Heart right ventricle (tissue), 16 donors: ENCODE data around the gene DHRS1. TPM values are rescaled to one million over a fixed set of nuclear protein-coding genes. Genes with fewer than 3 reads are reported as not detected.

Experiments
- ATAC-seq, 8 donors: fragments of 200-7000 bp; cut with Tn5 transposase; one replicate each; pipeline ENCODE4 v1.9.1; 2020; ENCODE audit warnings: mild to moderate bottlenecking in 8 of 8, moderate library complexity in 8 of 8, moderate number of reproducible peaks in 1 of 8
- DNase-seq, 2 donors: peaks; one replicate each; pipeline ENCODE4 v3.0.0-alpha.2; 2020
- H3K27ac ChIP-seq, 10 donors: fragments of 200-600 bp; sonication (generic) in 2 of 10; one replicate each; pipeline versions ENCODE4 v1.5.0 to v1.8.0; 2020 to 2022; ENCODE audit warnings: mild to moderate bottlenecking in 3 of 10
- H3K27me3 ChIP-seq, 7 donors: fragments of 200-600 bp; one replicate each; pipeline ENCODE4 v1.8.0; 2021 to 2022; ENCODE audit warnings: mild to moderate bottlenecking in 2 of 7
- H3K36me3 ChIP-seq, 9 donors: fragments of 200-600 bp; sonication (generic) in 1 of 9; one replicate each; pipeline versions ENCODE4 v1.5.0 to v1.8.0; 2020 to 2022; ENCODE audit warnings: mild to moderate bottlenecking in 2 of 9
- H3K4me1 ChIP-seq, 9 donors: fragments of 200-600 bp; sonication (generic) in 1 of 9; one replicate each; pipeline versions ENCODE4 v1.5.0 to v1.8.0; 2020 to 2022; ENCODE audit warnings: mild to moderate bottlenecking in 4 of 9
- H3K4me3 ChIP-seq, 10 donors: fragments of 200-600 bp; sonication (generic) in 2 of 10; one replicate each; pipeline versions ENCODE4 v1.5.0 to v1.8.0; 2020 to 2022; ENCODE audit warnings: mild to moderate bottlenecking in 7 of 10, moderate library complexity in 2 of 10
- H3K9me3 ChIP-seq, 11 donors: fragments of 200-600 bp in 10 of 11; sonication (generic) in 2 of 11; one replicate each; pipeline versions ENCODE4 v1.5.0 to v1.8.0; 2013 to 2022; ENCODE audit warnings: mild to moderate bottlenecking in 2 of 11, control low read depth in 1 of 11, moderate library complexity in 1 of 11
- WGBS, 2 donors: extraction: QIAGEN DNeasy Blood & Tissue Kit; methylation state at CpG; one replicate each; pipeline ENCODE4 v1.1.7; 2013; ENCODE audit warnings: inconsistent platforms in 1 of 2; 5-methylcytosine and 5-hydroxymethylcytosine counted together
- intact Hi-C, 10 donors: fragments of 100-400 bp; cut with DNase I; formaldehyde crosslinking; loops; one replicate each; pipeline versions ENCODE4 v1.11.1 to v1.14.2; 2022
- polyA plus RNA-seq, 2 donors: library from polyadenylated mRNA; stranded (reverse); fragments of 200-250 nt; gene quantifications; one replicate each; pipeline ENCODE4 v1.2.3, GENCODE V29; 2013
- total RNA-seq, 10 donors: library from RNA; stranded (reverse); fragmentation: NEBNext Ultra II Directional in 3 of 10; extraction: Animal tissue kit (Norgen Biotek cat#: 25700) in 3 of 10; gene quantifications; one replicate each; pipeline versions ENCODE4 v1.2.1 to v1.2.4, GENCODE V29; 2021 to 2023
- TF ChIP-seq, protein P1 (sequence below), 9 donors: fragments of 200-600 bp; sonication (generic) in 2 of 9; IDR thresholded peaks; one replicate each; pipeline versions ENCODE4 v1.5.0 to v1.8.0; 2021 to 2022; ENCODE audit warnings: antibody characterized with exemption in 9 of 9, mild to moderate bottlenecking in 5 of 9, moderate library complexity in 1 of 9
- donor health status: Arrhythmogenic right ventricular cardiomyopathy.
- donor health status: ischemic (EF 13 %, LVEDD 7.1; RV severe dilation, severe dysfunction).
- donor health status: healthy with polysubstance abuse.
- donor health status: DM: no; HTN: yes; CAD: no.
- donor health status: DM: no; HTN: no; CAD: no.
- donor health status: ischemic (EF 25% LVEDD 6.9; RV normal size, moderate dysfunction).
- donor health status: ischemic (EF 25% LVEDD 5.7; RV mildly dilated, moderate dysfunction).
- donor health status: healthy.
- donor health status: DM: yes; HTN: yes; CAD: no.
- donor health status: Ischemic cardiomyopathy.
- donor health status: ischemic (EF 35%, LVEDD 5.7; RV mildly dilated, moderate dysfunction).
- donor health status: nonischemic (EF 11% LVEDD 7.7; RV severe dilation, severe dysfunction).
- donor health status: DM: yes; HTN: yes; CAD: no.
- donor health status: PGD.
- donor health status: ischemic (EF 29% LVEDD 5.4; RV normal size, mild dysfunction).
- donor health status: nonischemic (EF 23%, LVEDD 6.1; RV moderate dilation, normal function).

DHRS1 gene
- total and polyA plus RNA-seq, 12 donors = 6.9 to 11.6 (median 9.0) TPM

DNA sequence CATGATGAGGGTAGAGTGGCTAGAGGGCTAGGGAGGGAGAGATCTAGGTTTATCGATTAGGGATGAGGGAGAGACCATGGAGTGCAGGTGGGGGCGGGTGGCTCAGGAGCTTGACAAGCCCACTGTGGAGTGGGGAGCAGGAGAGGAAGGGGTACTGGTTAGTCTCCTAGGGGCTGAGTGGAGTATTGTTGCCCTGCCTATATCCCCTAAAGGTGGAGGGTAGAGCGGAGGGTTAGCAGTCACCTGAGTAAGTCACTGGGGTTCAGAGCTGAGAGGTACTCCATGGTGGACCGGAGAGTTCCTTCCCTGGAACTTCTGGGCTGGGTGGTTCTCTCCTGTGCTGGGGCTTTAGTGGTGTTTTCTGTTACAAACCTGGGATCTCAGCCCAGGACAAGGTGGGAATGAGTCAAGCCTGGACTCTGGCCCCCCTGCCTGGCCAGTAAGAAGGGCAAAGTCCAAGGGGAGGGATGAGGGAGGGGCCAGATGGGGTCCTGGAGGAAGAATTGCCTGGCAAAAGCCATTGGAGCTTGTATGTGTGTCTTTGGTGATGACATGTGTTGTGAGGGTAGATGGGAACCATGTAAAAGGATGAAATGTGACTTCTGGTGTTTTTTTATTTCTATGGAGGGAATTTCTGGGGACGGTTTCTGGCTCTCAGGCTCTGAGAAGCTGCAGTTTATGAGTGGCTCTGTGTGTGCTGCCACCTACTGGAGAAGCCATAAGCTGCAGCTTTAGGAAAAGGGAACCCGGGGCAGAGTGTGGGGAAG, 8.2 kb upstream of the DHRS1 start, which contains the start of gene CIDEB:
Gene CIDEB (minus strand): TSS at position 403 of the 767 bp plus-strand sequence. CDS start 119 bp downstream, at position 284.
- peak in 3 of 8 donors; percentile 15 to 21 (median 18) for ATAC-seq

DNA sequence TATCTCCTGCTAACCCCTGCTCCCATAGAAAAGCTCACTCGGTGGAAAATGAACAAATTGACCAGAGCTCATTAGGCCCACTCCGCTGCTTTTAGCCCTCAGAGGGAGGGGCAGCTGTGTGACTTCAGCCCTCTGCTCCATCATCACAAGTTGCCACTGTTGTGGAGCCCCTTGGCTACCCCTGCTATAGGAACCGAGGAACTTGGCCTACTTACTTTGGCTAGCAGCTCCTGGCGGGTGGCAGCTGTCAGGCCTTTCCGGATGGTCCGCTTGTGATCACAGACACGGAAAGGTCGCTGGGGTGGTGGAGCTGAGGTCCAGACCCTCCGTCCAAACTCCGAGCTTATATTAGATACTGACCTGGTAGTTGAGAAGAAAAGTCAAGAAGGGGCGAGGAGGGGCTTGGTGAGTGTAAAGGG, 7.6 kb upstream of the DHRS1 start:
- TF ChIP-seq, protein P1, sequence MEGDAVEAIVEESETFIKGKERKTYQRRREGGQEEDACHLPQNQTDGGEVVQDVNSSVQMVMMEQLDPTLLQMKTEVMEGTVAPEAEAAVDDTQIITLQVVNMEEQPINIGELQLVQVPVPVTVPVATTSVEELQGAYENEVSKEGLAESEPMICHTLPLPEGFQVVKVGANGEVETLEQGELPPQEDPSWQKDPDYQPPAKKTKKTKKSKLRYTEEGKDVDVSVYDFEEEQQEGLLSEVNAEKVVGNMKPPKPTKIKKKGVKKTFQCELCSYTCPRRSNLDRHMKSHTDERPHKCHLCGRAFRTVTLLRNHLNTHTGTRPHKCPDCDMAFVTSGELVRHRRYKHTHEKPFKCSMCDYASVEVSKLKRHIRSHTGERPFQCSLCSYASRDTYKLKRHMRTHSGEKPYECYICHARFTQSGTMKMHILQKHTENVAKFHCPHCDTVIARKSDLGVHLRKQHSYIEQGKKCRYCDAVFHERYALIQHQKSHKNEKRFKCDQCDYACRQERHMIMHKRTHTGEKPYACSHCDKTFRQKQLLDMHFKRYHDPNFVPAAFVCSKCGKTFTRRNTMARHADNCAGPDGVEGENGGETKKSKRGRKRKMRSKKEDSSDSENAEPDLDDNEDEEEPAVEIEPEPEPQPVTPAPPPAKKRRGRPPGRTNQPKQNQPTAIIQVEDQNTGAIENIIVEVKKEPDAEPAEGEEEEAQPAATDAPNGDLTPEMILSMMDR (IDR thresholded peaks at IDR 0.05) = no peak
- H3K4me3 ChIP-seq = no peak overlapping the region
- DNase-seq = no peak
- ATAC-seq = no peak
- peaks cover 0 to 58% (median 39%) of the 10 kb centered on the region in 9 donors for H3K36me3 ChIP-seq
- 84 to 88% methylated on average over 11 of the region's 11 CpGs for WGBS, 2 donors
- H3K4me1 ChIP-seq = peaks cover 11 to 46% (median 30%) of the 10 kb centered on the region in 9 donors
- no peaks in the 10 kb centered on the region for H3K9me3 ChIP-seq
- H3K27me3 ChIP-seq = no peaks in the 10 kb centered on the region
- intact Hi-C loops = no loop called here
- H3K27ac ChIP-seq = no peak overlapping the region

More for the DNA sequence above, 8.2 kb upstream of the DHRS1 start, which contains the start of gene CIDEB:
- no peaks in the 10 kb centered on the region for H3K27me3 ChIP-seq
- TF ChIP-seq, protein P1 (IDR thresholded peaks at IDR 0.05) = peak; percentile 82 to 95 (median 93)
- WGBS, 2 donors = 60 to 62% methylated on average over 6 of the region's 6 CpGs
- peaks cover 11 to 52% (median 36%) of the 10 kb centered on the region in 9 donors for H3K4me1 ChIP-seq
- intact Hi-C loops = no loop called here
- H3K4me3 ChIP-seq = no peak within 1 kb of the TSS
- peak in 1 of 2 donors; percentile 58 for DNase-seq
- H3K9me3 ChIP-seq = no peaks in the 10 kb centered on the region
- peaks cover 0 to 52% (median 34%) of the 10 kb centered on the region in 9 donors for H3K36me3 ChIP-seq
- no peak within 1 kb of the TSS for H3K27ac ChIP-seq

DNA sequence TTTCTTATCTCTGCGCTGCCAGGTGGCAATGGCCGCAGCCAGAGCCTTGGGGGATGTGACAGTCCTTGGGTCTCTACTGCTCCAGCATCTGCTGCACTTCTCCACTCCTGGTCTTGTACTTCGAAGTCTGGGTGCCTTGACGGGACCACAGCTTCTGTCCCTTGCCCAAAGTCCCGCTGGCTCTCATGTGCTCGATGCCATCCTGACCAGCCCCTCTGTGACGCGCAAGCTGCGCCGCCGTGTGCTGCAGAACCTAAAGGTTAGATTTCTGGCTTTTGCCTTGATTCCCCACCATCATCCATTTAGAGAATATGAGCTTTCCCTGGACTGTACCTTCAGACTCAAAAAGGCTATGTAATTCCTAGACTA, 4.4 kb upstream of the DHRS1 start:
- H3K36me3 ChIP-seq = peaks cover 0 to 72% (median 46%) of the 10 kb centered on the region in 9 donors
- 95 to 96% methylated on average over 11 of the region's 11 CpGs for WGBS, 2 donors
- TF ChIP-seq, protein P1 (IDR thresholded peaks at IDR 0.05) = no peak
- H3K27ac ChIP-seq = no peak overlapping the region
- peaks cover 0 to 35% (median 20%) of the 10 kb centered on the region in 9 donors for H3K4me1 ChIP-seq
- DNase-seq (no peak), ATAC-seq (no peak)
- H3K9me3 ChIP-seq = no peaks in the 10 kb centered on the region
- H3K27me3 ChIP-seq = no peaks in the 10 kb centered on the region
- no peak overlapping the region for H3K4me3 ChIP-seq
- intact Hi-C loops = no loop called here

DNA sequence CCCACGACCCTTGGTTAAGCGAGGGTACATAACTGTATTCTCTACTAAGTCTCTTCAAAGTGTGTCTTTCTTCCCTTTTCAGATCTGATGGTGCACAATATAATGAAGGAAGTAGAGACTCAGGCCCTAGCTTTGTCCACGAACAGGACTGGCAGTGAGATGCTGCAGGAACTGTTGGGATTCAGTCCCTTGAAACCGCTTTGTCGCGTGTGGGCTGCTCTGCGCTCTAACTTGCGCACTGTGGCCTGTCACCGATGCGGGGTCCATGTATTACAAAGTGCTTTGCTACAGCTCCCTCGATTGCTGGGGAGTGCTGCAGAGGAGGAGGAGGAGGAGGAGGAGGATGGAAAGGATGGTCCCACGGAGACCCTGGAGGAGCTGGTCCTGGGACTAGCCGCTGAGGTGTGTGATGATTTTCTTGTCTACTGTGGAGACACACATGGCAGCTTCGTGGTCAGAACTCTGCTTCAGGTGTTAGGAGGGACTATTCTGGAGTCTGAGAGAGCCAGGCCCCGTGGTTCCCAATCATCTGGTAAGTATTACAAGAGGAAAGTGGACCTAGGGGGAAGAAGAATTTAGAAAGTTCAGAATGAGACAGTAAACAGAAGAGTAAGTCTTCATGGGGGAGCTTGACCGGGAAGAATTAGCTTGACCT, 873 bp upstream of the DHRS1 start:
- intact Hi-C loops = no loop called here
- peaks cover 0 to 46% (median 25%) of the 10 kb centered on the region in 9 donors for H3K4me1 ChIP-seq
- no peaks in the 10 kb centered on the region for H3K9me3 ChIP-seq
- ATAC-seq (no peak), DNase-seq (no peak)
- 30 to 31% methylated on average over 16 of the region's 16 CpGs for WGBS, 2 donors
- TF ChIP-seq, protein P1 (IDR thresholded peaks at IDR 0.05) = no peak
- H3K27ac ChIP-seq = peak overlapping the region in 7 of 10 donors; percentile 83 to 91 (median 84)
- H3K27me3 ChIP-seq = no peaks in the 10 kb centered on the region
- peaks cover 0 to 62% (median 35%) of the 10 kb centered on the region in 9 donors for H3K36me3 ChIP-seq
- peak overlapping the region; percentile 79 to 97 (median 92) for H3K4me3 ChIP-seq
